ENCODE results near the gene ZNF837.

Gene ZNF837

DNA sequence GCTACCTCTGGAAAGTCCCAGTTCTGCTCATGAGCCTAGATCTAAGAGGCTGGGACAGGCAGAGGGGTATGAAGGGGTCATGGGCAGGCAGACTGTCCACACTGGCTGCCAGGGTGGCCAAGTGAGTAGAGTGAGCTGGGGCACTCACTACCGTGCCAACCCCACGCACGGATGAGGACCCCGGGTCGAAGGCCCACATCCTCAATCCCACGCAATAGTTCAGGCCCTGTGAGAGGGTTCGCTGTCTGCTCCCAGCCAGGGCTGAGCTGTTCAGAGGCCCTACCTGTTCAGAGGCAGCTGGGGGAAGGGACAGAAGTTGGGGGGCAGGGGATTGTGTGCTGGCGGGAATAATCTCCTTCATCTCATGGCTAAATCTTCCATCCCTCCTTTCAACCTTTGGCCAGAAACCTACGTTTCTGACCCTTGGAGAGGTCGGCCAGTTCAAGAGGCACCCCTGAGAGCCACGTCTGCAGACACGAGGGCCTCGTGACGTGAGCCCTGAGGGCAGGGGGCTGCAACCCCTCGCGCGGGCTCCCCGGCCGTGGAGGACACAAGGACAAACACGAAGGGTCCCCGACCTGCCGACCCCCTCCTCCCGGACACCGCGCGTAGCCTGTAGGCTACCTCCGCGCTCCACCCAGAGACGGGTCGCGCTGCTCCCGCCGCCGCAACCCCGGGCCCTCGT, 5.2 kb upstream of the ZNF837 start:
- TF ChIP-seq, protein P1, sequence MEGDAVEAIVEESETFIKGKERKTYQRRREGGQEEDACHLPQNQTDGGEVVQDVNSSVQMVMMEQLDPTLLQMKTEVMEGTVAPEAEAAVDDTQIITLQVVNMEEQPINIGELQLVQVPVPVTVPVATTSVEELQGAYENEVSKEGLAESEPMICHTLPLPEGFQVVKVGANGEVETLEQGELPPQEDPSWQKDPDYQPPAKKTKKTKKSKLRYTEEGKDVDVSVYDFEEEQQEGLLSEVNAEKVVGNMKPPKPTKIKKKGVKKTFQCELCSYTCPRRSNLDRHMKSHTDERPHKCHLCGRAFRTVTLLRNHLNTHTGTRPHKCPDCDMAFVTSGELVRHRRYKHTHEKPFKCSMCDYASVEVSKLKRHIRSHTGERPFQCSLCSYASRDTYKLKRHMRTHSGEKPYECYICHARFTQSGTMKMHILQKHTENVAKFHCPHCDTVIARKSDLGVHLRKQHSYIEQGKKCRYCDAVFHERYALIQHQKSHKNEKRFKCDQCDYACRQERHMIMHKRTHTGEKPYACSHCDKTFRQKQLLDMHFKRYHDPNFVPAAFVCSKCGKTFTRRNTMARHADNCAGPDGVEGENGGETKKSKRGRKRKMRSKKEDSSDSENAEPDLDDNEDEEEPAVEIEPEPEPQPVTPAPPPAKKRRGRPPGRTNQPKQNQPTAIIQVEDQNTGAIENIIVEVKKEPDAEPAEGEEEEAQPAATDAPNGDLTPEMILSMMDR (IDR thresholded peaks at IDR 0.05), result no peak
- Histone ChIP-seq H3K4me3 (ENCODE audit: low read depth, low read length) (peak overlapping the region; percentile 91), H3K27me3 (ENCODE audit: control insufficient read depth, insufficient read depth, low read length) (no peaks in the 10 kb centered on the region), H3K27ac (peak overlapping the region; percentile 98), H3K9me3 (ENCODE audit: control insufficient read depth, low read length) (no peaks in the 10 kb centered on the region), H3K79me2 (peaks cover 12% of the 10 kb centered on the region), H3K4me2 (ENCODE audit: low read length) (peak overlapping the region; percentile 92), H2AFZ (peak overlapping the region; percentile 95), H3K4me1 (peaks cover 23% of the 10 kb centered on the region), H3K9ac (peak overlapping the region; percentile 95), H3K36me3 (ENCODE audit: control insufficient read depth, insufficient read depth, low read length) (no peaks in the 10 kb centered on the region)

DNA sequence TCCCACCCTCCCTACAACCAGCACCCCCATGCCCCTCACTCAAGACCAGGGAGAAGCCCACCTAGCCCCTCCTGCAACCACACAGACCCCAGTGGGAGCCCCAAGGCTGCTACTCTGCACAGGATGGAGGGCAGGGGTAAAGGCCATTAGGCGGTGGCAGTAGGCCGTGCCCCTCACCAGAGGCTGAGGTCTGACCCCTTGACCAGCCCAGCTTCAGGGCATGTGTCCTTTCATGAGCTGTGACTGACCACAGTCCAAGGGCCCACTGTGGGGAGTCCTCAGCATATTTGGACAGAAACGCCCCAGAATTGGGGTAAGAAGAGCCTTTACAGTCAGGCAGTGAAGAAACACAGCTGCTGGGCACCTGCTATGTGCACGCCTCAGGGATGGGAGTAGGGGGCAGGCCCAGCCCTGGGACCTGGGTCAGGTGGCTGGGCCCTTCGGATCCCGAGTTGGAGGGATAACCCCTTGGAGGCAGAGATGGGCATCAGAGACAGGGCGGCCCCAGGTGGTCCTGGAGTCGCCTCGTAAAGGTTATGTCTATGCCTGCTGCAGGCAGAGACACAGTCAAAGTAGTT, 4.6 kb upstream of the ZNF837 start:
- Histone ChIP-seq H2AFZ (peak overlapping the region; percentile 95), H3K9me3 (ENCODE audit: control insufficient read depth, low read length) (no peaks in the 10 kb centered on the region), H3K4me2 (ENCODE audit: low read length) (peak overlapping the region; percentile 92), H3K4me1 (peaks cover 23% of the 10 kb centered on the region), H3K27me3 (ENCODE audit: control insufficient read depth, insufficient read depth, low read length) (no peaks in the 10 kb centered on the region), H3K4me3 (ENCODE audit: low read depth, low read length) (peak overlapping the region; percentile 91), H3K27ac (peak overlapping the region; percentile 98), H3K79me2 (peaks cover 12% of the 10 kb centered on the region), H3K9ac (peak overlapping the region; percentile 95), H3K36me3 (ENCODE audit: control insufficient read depth, insufficient read depth, low read length) (no peaks in the 10 kb centered on the region)
- TF ChIP-seq, protein P1 (IDR thresholded peaks at IDR 0.05), result no peak

DNA sequence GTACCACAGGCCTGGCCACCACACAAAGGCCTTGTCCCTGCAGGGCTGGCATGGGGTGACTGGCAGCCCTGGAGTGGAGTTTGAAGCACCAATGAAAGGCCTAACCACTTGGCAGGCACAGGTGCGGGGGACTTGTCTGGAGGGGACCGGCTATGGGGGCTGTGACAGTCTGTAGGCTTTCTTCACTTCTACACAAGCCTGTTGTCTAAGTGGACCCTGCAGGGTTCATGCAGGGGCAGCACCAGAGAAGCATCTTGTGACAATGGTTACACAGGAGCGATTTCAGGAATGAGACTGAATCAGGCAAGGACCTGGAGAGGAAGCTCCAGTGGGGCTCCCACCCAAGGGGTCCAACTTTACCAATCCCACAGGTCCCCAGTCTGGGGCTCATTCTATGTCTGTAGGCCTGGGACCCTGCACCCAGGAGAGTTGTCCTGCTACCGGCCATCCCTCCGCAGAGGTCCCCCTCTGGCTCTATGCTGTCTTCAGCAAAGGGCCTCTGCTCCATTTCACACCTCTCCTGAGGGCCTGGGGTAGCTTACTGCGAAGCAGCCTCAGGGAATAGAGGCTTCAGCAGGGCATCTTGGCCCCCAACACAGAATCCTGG, 2.3 kb upstream of the ZNF837 start:
- TF ChIP-seq, protein P1 (IDR thresholded peaks at IDR 0.05), result no peak
- Histone ChIP-seq H3K9me3 (ENCODE audit: control insufficient read depth, low read length) (no peaks in the 10 kb centered on the region), H3K27me3 (ENCODE audit: control insufficient read depth, insufficient read depth, low read length) (no peaks in the 10 kb centered on the region), H3K4me1 (peaks cover 27% of the 10 kb centered on the region), H3K79me2 (peaks cover 12% of the 10 kb centered on the region), H3K4me2 (ENCODE audit: low read length) (no peak overlapping the region), H2AFZ (no peak overlapping the region), H3K4me3 (ENCODE audit: low read depth, low read length) (no peak overlapping the region), H3K27ac (no peak overlapping the region), H3K9ac (no peak overlapping the region), H3K36me3 (ENCODE audit: control insufficient read depth, insufficient read depth, low read length) (no peaks in the 10 kb centered on the region)

DNA sequence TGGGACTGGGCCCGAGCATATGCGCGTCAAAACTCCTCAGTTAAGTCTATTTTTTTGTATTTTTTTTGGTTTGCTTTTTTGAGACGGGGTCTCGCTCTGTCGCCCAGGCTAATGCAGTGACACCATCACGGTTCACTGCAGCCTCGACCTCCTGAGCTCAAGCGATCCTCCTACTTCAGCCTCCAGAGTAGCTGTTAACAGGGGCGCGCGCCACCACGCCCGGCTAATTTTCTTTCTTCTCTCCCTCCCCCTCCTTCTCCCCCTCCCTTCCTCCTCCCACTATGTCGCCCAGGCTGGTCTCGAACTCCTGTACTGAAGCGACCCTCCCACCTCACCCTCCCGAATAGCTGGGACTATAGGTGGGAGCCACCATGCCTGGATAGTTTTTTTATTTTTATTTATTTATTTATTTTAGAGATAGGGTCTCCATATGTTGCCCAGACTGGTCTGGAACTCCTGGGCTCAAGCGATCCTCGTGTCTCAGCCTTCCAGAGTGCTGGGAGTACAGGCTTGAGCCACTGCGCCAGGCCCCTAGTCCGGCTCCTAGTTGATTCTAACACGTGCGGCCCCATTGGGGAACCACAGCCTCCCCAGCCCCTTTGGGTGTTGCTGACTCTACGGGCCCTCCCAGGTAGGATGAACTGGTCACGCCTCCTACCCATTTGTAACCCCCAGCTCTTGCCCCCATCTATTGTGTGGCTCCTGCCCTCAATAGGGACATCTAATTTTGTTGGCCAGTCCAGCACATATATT, 806 bp upstream of the ZNF837 start:
- Histone ChIP-seq H3K36me3 (ENCODE audit: control insufficient read depth, insufficient read depth, low read length) (no peaks in the 10 kb centered on the region), H3K79me2 (peaks cover 3% of the 10 kb centered on the region), H3K4me2 (ENCODE audit: low read length) (peak overlapping the region; percentile 68), H3K9ac (peak overlapping the region; percentile 49), H3K27ac (peak overlapping the region; percentile 89), H2AFZ (peak overlapping the region; percentile 14), H3K4me1 (peaks cover 22% of the 10 kb centered on the region), H3K4me3 (ENCODE audit: low read depth, low read length) (peak overlapping the region; percentile 82), H3K27me3 (ENCODE audit: control insufficient read depth, insufficient read depth, low read length) (no peaks in the 10 kb centered on the region), H3K9me3 (ENCODE audit: control insufficient read depth, low read length) (no peaks in the 10 kb centered on the region)
- TF ChIP-seq, protein P1 (IDR thresholded peaks at IDR 0.05), result no peak

Measured in parathyroid adenoma (tissue), 2 donors.